ENCODE measurements around the gene MCAT. TPM values are rescaled to one million over a fixed set of nuclear protein-coding genes. Genes with fewer than 3 reads are reported as not detected.

Gene MCAT
- total RNA-seq, 1 donor from 2014 or later: 24.0 TPM

- Mint-ChIP-seq H3K27ac (peak overlapping the region; percentile 84), H3K36me3 (peaks cover 7% of the 10 kb centered on the region), H3K9me3 (no peaks in the 10 kb centered on the region), H3K27me3 (peaks cover 2% of the 10 kb centered on the region), H3K4me1 (ENCODE audit: unreplicated experiment) (peaks cover 14% of the 10 kb centered on the region), H3K4me3 (peak overlapping the region; percentile 82)
- no peak for TF ChIP-seq CTCF (conservative IDR thresholded peaks at IDR 0.05)
- no peak for DNase-seq (ENCODE audit: extremely low spot score, unreplicated experiment)
These were observed 1.8 kb upstream of the MCAT start for GRCh38 chr22:43144949-43145348.

- DNase-seq (ENCODE audit: extremely low spot score, unreplicated experiment): no peak
- Mint-ChIP-seq H3K27ac (no peak overlapping the region), H3K4me1 (ENCODE audit: unreplicated experiment) (peaks cover 5% of the 10 kb centered on the region), H3K36me3 (peaks cover 14% of the 10 kb centered on the region), H3K4me3 (no peak overlapping the region), H3K9me3 (no peaks in the 10 kb centered on the region), H3K27me3 (no peaks in the 10 kb centered on the region)
- no peak for TF ChIP-seq CTCF (conservative IDR thresholded peaks at IDR 0.05)
These were observed 6.4 kb downstream of the MCAT start for GRCh38 chr22:43136801-43137200.

GRCh38 chr22:43136255-43136654, 6.9 kb downstream of the MCAT start:
- DNase-seq (ENCODE audit: extremely low spot score, unreplicated experiment): no peak
- Mint-ChIP-seq H3K9me3 (no peaks in the 10 kb centered on the region), H3K4me1 (ENCODE audit: unreplicated experiment) (peaks cover 5% of the 10 kb centered on the region), H3K4me3 (no peak overlapping the region), H3K36me3 (peaks cover 14% of the 10 kb centered on the region), H3K27me3 (no peaks in the 10 kb centered on the region), H3K27ac (peak overlapping the region; percentile 11)
- TF ChIP-seq CTCF (conservative IDR thresholded peaks at IDR 0.05): peak; percentile 78

GRCh38 chr22:43135565-43135964, 7.6 kb downstream of the MCAT start:
- Mint-ChIP-seq H3K27me3 (no peaks in the 10 kb centered on the region), H3K36me3 (peaks cover 10% of the 10 kb centered on the region), H3K27ac (no peak overlapping the region), H3K9me3 (no peaks in the 10 kb centered on the region), H3K4me3 (no peak overlapping the region), H3K4me1 (ENCODE audit: unreplicated experiment) (no peaks in the 10 kb centered on the region)
- TF ChIP-seq CTCF (conservative IDR thresholded peaks at IDR 0.05): no peak
- DNase-seq (ENCODE audit: extremely low spot score, unreplicated experiment): no peak

- peaks cover 7% of the 10 kb centered on the region for H3K36me3 Mint-ChIP-seq
- no peak overlapping the region for H3K27ac Mint-ChIP-seq
- H3K4me3 Mint-ChIP-seq: no peak overlapping the region
- no peak for TF ChIP-seq CTCF (conservative IDR thresholded peaks at IDR 0.05)
- DNase-seq (ENCODE audit: extremely low spot score, unreplicated experiment): no peak
- no peaks in the 10 kb centered on the region for H3K4me1 Mint-ChIP-seq (ENCODE audit: unreplicated experiment)
- H3K27me3 Mint-ChIP-seq: no peaks in the 10 kb centered on the region
- H3K9me3 Mint-ChIP-seq: no peaks in the 10 kb centered on the region
These were observed 8.6 kb downstream of the MCAT start for GRCh38 chr22:43134553-43134952.

GRCh38 chr22:43133401-43133800, 9.8 kb downstream of the MCAT start:
- H3K36me3 Mint-ChIP-seq: peaks cover 3% of the 10 kb centered on the region
- H3K27ac Mint-ChIP-seq: no peak overlapping the region
- no peak for DNase-seq (ENCODE audit: extremely low spot score, unreplicated experiment)
- H3K4me1 Mint-ChIP-seq (ENCODE audit: unreplicated experiment): no peaks in the 10 kb centered on the region
- no peaks in the 10 kb centered on the region for H3K27me3 Mint-ChIP-seq
- TF ChIP-seq CTCF (conservative IDR thresholded peaks at IDR 0.05): no peak
- no peaks in the 10 kb centered on the region for H3K9me3 Mint-ChIP-seq
- H3K4me3 Mint-ChIP-seq: no peak overlapping the region

Measured in type B pancreatic cell (in vitro differentiated cells).